ENCODE data around the gene HSPB1. TPM values are rescaled to one million over a fixed set of nuclear protein-coding genes. Genes with fewer than 3 reads are reported as not detected.

Gene HSPB1
- total and polyA plus RNA-seq, 2 experiments from 2014 or later, result 48.1 to 437 TPM

DNA sequence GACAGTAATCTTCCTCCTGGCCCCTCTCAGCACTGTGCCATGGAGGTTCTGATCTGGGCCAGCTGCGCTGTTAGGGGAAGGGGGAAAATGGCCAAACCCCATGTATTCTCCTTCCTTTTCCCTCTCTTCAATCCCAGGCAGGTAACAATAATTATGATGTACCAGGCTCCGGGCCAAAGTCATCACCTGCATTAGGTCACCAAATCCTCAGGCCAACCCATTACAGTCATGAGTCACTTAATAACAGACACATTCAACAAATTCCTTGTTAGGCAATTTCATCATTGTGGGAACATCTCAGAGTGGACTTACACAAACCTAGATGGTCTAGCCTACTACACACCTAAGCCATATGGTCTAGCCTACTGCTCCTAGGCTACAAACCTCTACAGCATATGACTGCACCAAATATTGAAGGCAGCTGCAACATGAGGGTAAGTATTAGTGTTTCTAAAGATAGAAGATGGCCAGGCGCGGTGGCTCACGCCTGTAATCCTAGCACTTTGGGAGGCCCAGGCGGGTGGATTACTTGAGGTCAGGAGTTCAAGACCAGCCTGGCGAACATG lies 2.2 kb upstream of the HSPB1 start:
- Histone ChIP-seq H3K27me3 (ENCODE audit: insufficient read depth) (peaks cover 13% of the 10 kb centered on the region), H3K79me2 (replicated peaks; ENCODE audit: insufficient read depth) (no peaks in the 10 kb centered on the region), H3K27ac (ENCODE audit: low read depth) (no peak overlapping the region), H3K4me3 (no peak overlapping the region), H2AFZ (no peak overlapping the region), H4K20me1 (replicated peaks; ENCODE audit: insufficient read depth) (no peaks in the 10 kb centered on the region), H3K36me3 (ENCODE audit: insufficient read depth) (no peaks in the 10 kb centered on the region), H3K4me2 (no peak overlapping the region), H3K4me1 (ENCODE audit: insufficient read depth) (peaks cover 8% of the 10 kb centered on the region; the same call in 1 of the 2 replicates), H3F3A (replicated peaks; ENCODE audit: low read depth) (peaks cover 20% of the 10 kb centered on the region; the same call in 1 of the 2 replicates), H3K9me2 (ENCODE audit: insufficient read depth) (no peaks in the 10 kb centered on the region)
- H3K4me1 Mint-ChIP-seq, result peaks cover 11% of the 10 kb centered on the region
- H3K4me3 Mint-ChIP-seq, result no peak overlapping the region
- TF ChIP-seq, protein P1, sequence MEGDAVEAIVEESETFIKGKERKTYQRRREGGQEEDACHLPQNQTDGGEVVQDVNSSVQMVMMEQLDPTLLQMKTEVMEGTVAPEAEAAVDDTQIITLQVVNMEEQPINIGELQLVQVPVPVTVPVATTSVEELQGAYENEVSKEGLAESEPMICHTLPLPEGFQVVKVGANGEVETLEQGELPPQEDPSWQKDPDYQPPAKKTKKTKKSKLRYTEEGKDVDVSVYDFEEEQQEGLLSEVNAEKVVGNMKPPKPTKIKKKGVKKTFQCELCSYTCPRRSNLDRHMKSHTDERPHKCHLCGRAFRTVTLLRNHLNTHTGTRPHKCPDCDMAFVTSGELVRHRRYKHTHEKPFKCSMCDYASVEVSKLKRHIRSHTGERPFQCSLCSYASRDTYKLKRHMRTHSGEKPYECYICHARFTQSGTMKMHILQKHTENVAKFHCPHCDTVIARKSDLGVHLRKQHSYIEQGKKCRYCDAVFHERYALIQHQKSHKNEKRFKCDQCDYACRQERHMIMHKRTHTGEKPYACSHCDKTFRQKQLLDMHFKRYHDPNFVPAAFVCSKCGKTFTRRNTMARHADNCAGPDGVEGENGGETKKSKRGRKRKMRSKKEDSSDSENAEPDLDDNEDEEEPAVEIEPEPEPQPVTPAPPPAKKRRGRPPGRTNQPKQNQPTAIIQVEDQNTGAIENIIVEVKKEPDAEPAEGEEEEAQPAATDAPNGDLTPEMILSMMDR (conservative IDR thresholded peaks at IDR 0.05; ENCODE audit: low read depth in 2 of 2), result no peak
- TF ChIP-seq, protein P2, sequence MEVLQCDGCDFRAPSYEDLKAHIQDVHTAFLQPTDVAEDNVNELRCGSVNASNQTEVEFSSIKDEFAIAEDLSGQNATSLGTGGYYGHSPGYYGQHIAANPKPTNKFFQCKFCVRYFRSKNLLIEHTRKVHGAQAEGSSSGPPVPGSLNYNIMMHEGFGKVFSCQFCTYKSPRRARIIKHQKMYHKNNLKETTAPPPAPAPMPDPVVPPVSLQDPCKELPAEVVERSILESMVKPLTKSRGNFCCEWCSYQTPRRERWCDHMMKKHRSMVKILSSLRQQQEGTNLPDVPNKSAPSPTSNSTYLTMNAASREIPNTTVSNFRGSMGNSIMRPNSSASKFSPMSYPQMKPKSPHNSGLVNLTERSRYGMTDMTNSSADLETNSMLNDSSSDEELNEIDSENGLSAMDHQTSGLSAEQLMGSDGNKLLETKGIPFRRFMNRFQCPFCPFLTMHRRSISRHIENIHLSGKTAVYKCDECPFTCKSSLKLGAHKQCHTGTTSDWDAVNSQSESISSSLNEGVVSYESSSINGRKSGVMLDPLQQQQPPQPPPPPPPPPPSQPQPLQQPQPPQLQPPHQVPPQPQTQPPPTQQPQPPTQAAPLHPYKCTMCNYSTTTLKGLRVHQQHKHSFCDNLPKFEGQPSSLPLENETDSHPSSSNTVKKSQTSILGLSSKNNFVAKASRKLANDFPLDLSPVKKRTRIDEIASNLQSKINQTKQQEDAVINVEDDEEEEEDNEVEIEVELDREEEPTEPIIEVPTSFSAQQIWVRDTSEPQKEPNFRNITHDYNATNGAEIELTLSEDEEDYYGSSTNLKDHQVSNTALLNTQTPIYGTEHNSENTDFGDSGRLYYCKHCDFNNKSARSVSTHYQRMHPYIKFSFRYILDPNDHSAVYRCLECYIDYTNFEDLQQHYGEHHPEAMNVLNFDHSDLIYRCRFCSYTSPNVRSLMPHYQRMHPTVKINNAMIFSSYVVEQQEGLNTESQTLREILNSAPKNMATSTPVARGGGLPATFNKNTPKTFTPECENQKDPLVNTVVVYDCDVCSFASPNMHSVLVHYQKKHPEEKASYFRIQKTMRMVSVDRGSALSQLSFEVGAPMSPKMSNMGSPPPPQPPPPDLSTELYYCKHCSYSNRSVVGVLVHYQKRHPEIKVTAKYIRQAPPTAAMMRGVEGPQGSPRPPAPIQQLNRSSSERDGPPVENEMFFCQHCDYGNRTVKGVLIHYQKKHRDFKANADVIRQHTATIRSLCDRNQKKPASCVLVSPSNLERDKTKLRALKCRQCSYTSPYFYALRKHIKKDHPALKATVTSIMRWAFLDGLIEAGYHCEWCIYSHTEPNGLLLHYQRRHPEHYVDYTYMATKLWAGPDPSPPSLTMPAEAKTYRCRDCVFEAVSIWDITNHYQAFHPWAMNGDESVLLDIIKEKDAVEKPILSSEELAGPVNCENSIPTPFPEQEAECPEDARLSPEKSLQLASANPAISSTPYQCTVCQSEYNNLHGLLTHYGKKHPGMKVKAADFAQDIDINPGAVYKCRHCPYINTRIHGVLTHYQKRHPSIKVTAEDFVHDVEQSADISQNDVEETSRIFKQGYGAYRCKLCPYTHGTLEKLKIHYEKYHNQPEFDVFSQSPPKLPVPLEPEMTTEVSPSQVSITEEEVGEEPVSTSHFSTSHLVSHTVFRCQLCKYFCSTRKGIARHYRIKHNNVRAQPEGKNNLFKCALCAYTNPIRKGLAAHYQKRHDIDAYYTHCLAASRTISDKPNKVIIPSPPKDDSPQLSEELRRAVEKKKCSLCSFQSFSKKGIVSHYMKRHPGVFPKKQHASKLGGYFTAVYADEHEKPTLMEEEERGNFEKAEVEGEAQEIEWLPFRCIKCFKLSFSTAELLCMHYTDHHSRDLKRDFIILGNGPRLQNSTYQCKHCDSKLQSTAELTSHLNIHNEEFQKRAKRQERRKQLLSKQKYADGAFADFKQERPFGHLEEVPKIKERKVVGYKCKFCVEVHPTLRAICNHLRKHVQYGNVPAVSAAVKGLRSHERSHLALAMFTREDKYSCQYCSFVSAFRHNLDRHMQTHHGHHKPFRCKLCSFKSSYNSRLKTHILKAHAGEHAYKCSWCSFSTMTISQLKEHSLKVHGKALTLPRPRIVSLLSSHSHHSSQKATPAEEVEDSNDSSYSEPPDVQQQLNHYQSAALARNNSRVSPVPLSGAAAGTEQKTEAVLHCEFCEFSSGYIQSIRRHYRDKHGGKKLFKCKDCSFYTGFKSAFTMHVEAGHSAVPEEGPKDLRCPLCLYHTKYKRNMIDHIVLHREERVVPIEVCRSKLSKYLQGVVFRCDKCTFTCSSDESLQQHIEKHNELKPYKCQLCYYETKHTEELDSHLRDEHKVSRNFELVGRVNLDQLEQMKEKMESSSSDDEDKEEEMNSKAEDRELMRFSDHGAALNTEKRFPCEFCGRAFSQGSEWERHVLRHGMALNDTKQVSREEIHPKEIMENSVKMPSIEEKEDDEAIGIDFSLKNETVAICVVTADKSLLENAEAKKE (CRISPR knock-in tag; IDR thresholded peaks at IDR 0.05), result no peak
- TF ChIP-seq STAT1 (IDR thresholded peaks at IDR 0.05; ENCODE audit: unreplicated experiment), result no peak
- TF ChIP-seq EZH2 (IDR thresholded peaks at IDR 0.05; ENCODE audit: low read depth, unreplicated experiment), result no peak
- TF ChIP-seq, protein P3, sequence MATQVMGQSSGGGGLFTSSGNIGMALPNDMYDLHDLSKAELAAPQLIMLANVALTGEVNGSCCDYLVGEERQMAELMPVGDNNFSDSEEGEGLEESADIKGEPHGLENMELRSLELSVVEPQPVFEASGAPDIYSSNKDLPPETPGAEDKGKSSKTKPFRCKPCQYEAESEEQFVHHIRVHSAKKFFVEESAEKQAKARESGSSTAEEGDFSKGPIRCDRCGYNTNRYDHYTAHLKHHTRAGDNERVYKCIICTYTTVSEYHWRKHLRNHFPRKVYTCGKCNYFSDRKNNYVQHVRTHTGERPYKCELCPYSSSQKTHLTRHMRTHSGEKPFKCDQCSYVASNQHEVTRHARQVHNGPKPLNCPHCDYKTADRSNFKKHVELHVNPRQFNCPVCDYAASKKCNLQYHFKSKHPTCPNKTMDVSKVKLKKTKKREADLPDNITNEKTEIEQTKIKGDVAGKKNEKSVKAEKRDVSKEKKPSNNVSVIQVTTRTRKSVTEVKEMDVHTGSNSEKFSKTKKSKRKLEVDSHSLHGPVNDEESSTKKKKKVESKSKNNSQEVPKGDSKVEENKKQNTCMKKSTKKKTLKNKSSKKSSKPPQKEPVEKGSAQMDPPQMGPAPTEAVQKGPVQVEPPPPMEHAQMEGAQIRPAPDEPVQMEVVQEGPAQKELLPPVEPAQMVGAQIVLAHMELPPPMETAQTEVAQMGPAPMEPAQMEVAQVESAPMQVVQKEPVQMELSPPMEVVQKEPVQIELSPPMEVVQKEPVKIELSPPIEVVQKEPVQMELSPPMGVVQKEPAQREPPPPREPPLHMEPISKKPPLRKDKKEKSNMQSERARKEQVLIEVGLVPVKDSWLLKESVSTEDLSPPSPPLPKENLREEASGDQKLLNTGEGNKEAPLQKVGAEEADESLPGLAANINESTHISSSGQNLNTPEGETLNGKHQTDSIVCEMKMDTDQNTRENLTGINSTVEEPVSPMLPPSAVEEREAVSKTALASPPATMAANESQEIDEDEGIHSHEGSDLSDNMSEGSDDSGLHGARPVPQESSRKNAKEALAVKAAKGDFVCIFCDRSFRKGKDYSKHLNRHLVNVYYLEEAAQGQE (IDR thresholded peaks at IDR 0.05; ENCODE audit: unreplicated experiment), result no peak
- TF ChIP-seq EZH2phosphoT487 (IDR thresholded peaks at IDR 0.05; ENCODE audit: unreplicated experiment), result no peak
- TF ChIP-seq NANOG (IDR thresholded peaks at IDR 0.05; ENCODE audit: borderline replicate concordance), result no peak
- TF ChIP-seq ZNF114 (CRISPR knock-in tag; IDR thresholded peaks at IDR 0.05), result no peak
- no peak for TF ChIP-seq JUNB (IDR thresholded peaks at IDR 0.05; ENCODE audit: unreplicated experiment)
- peaks cover 45% of the 10 kb centered on the region for H3K27me3 Mint-ChIP-seq (ENCODE audit: insufficient read depth, low read depth, poor library complexity)
- no peak for DNase-seq (ENCODE audit: low spot score)
- peaks cover 7% of the 10 kb centered on the region for H3K36me3 Mint-ChIP-seq (ENCODE audit: low read depth)
- no peak overlapping the region for H3K27ac Mint-ChIP-seq
- no peak for ATAC-seq
- peaks cover 5% of the 10 kb centered on the region; the same call in 2 of the 3 replicates for H3K9me3 Mint-ChIP-seq
